IMR-90 (cell line): ENCODE results near the gene HMOX2. TPM values are rescaled to one million over a fixed set of nuclear protein-coding genes. Genes with fewer than 3 reads are reported as not detected.

ENCODE experiments used
- ATAC-seq: fragments of 200-7000 bp; cut with Tn5 transposase; 2 replicates; pipeline ENCODE4 v1.9.1; 2020; ENCODE audit warnings: low read depth, mild to moderate bottlenecking, moderate library complexity
- BruUV-seq: library from RNA; stranded (reverse); fragments of 400-500 nt; replicated peaks from 2 replicates; lab custom pipeline; 2021; lab: Mats Ljungman, UMichigan
- CTCF ChIA-PET: fragments of 300-600 bp; formaldehyde crosslinking; extraction: SDS; loops from one replicate; lab custom pipeline; 2021; ENCODE audit warnings: antibody characterized with exemption; lab: Yijun Ruan, JAX
- POLR2A ChIA-PET: fragments of 300-600 bp; sonication (Branson Sonifier 250); formaldehyde crosslinking; loops from one replicate; lab custom pipeline; 2022; ENCODE audit warnings: antibody characterized with exemption; ENCODE audit not compliant: unreplicated experiment; lab: Charles Lee
- DNase-seq: peaks from one replicate; pipeline ENCODE4 v3.0.0; 2013
- H2AFZ ChIP-seq: replicated peaks from 2 replicates; pipeline ENCODE3; 2013; ENCODE audit warnings: low read length, mild to moderate bottlenecking; ENCODE audit not compliant: poor library complexity
- H2AK5ac ChIP-seq: 2 replicates; pipeline ENCODE4 v1.6.1; 2013; ENCODE audit warnings: low read depth, low read length, inconsistent platforms
- H2AK9ac ChIP-seq: replicated peaks from 2 replicates; pipeline ENCODE3; 2013; ENCODE audit warnings: mild to moderate bottlenecking, low read depth, low read length, moderate library complexity; ENCODE audit not compliant: poor library complexity
- H2BK120ac ChIP-seq: 2 replicates; pipeline ENCODE4 v1.6.1; 2013; ENCODE audit warnings: low read depth, low read length, inconsistent platforms
- H2BK15ac ChIP-seq: 3 replicates; pipeline ENCODE4 v1.6.1; 2013; ENCODE audit warnings: low read depth, low read length, inconsistent platforms
- H2BK20ac ChIP-seq: 2 replicates; pipeline ENCODE4 v1.6.1; 2013; ENCODE audit warnings: low read depth, mild to moderate bottlenecking, inconsistent platforms, low read length, moderate library complexity
- H2BK5ac ChIP-seq: 2 replicates; pipeline ENCODE4 v1.6.1; 2013; ENCODE audit warnings: mild to moderate bottlenecking, low read depth, low read length, inconsistent platforms; ENCODE audit not compliant: poor library complexity, severe bottlenecking
- H3K14ac ChIP-seq: replicated peaks from 2 replicates; pipeline ENCODE4 v1.6.1; 2013; ENCODE audit warnings: low read depth, low read length, inconsistent platforms
- H3K18ac ChIP-seq: 2 replicates; pipeline ENCODE4 v1.6.1; 2013; ENCODE audit warnings: low read depth, low read length, control low read depth
- H3K23ac ChIP-seq: 2 replicates; pipeline ENCODE4 v1.6.1; 2013; ENCODE audit warnings: low read depth, low read length, inconsistent platforms
- H3K27ac ChIP-seq: 2 replicates; pipeline ENCODE4 v1.5.1; 2013; ENCODE audit warnings: mild to moderate bottlenecking, control low read depth, low read length; ENCODE audit not compliant: insufficient read depth
- H3K27me3 ChIP-seq: 2 replicates; pipeline ENCODE4 v1.6.1; 2013; ENCODE audit warnings: low read length; ENCODE audit not compliant: control insufficient read depth, insufficient read depth
- H3K36me3 ChIP-seq: 2 replicates; pipeline ENCODE4 v1.6.1; 2013; ENCODE audit warnings: low read length, mixed read lengths; ENCODE audit not compliant: control insufficient read depth, insufficient read depth
- H3K4ac ChIP-seq: 2 replicates; pipeline ENCODE4 v1.6.1; 2013; ENCODE audit warnings: low read depth, low read length, inconsistent platforms
- H3K4me1 ChIP-seq: 2 replicates; pipeline ENCODE4 v1.6.1; 2013; ENCODE audit warnings: low read length, mixed read lengths; ENCODE audit not compliant: control insufficient read depth, insufficient read depth
- H3K4me2 ChIP-seq: 2 replicates; pipeline ENCODE4 v1.6.1; 2013; ENCODE audit warnings: low read depth, mild to moderate bottlenecking, control low read depth, low read length, moderate library complexity
- H3K4me3 ChIP-seq: 2 replicates; pipeline ENCODE4 v1.5.1; 2013; ENCODE audit warnings: low read depth, mild to moderate bottlenecking, control low read depth, low read length, moderate library complexity; ENCODE audit not compliant: insufficient read depth
- H3K56ac ChIP-seq: 2 replicates; pipeline ENCODE4 v1.6.1; 2013; ENCODE audit warnings: low read length, inconsistent platforms; ENCODE audit not compliant: insufficient read depth; ENCODE audit errors: extremely low read depth
- H3K79me1 ChIP-seq, 2 experiments: 2 replicates each; pipeline ENCODE4 v1.6.1; 2013; ENCODE audit warnings: low read length in 2 of 2, inconsistent platforms in 1 of 2, low read depth in 1 of 2
- H3K9ac ChIP-seq: 2 replicates; pipeline ENCODE4 v1.6.1; 2013; ENCODE audit warnings: low read depth, low read length, control low read depth
- H3K9me1 ChIP-seq: 2 replicates; pipeline ENCODE4 v1.6.1; 2013; ENCODE audit warnings: low read length, inconsistent platforms; ENCODE audit not compliant: insufficient read depth
- H3K9me3 ChIP-seq: 2 replicates; pipeline ENCODE4 v1.6.1; 2013; ENCODE audit warnings: low read length; ENCODE audit not compliant: control insufficient read depth, insufficient read depth
- H4K20me1 ChIP-seq: 2 replicates; pipeline ENCODE4 v1.6.1; 2013; ENCODE audit warnings: low read length, inconsistent platforms; ENCODE audit not compliant: insufficient read depth
- H4K5ac ChIP-seq: 2 replicates; pipeline ENCODE4 v1.6.1; 2013; ENCODE audit warnings: mild to moderate bottlenecking, low read depth, low read length, control low read depth
- H4K8ac ChIP-seq, 2 experiments: 2 replicates each; pipeline ENCODE4 v1.6.1; 2013; ENCODE audit warnings: low read depth in 2 of 2, low read length in 2 of 2, control low read depth in 1 of 2, inconsistent platforms in 1 of 2
- H4K91ac ChIP-seq: 2 replicates; pipeline ENCODE4 v1.6.1; 2013; ENCODE audit warnings: low read depth, low read length, inconsistent platforms; ENCODE audit not compliant: insufficient read depth
- CEBPB ChIP-seq: IDR thresholded peaks from 2 replicates; pipeline ENCODE4 v1.6.1; 2012; ENCODE audit warnings: low read depth, low read length, improper control_type of control experiment
- FOS ChIP-seq: fragments of 150-350 bp; IDR thresholded peaks from 2 replicates; pipeline ENCODE4 v1.6.1; 2016; ENCODE audit warnings: low read depth, low read length
- POLR2A ChIP-seq: IDR thresholded peaks from 2 replicates; pipeline ENCODE4 v1.6.1; 2012; ENCODE audit warnings: mild to moderate bottlenecking, low read depth, low read length
- RAD21 ChIP-seq: IDR thresholded peaks from 2 replicates; pipeline ENCODE4 v1.6.1; 2012; ENCODE audit warnings: low read length, improper control_type of control experiment
- SMC3 ChIP-seq: fragments of 150-350 bp; IDR thresholded peaks from 2 replicates; pipeline ENCODE4 v1.6.1; 2016; ENCODE audit warnings: low read depth, mild to moderate bottlenecking, antibody characterized with exemption, low read length, moderate library complexity
- WGBS, 2 experiments: methylation state at CpG; one replicate each; pipeline versions ENCODE4 v1.1.5 to v1.1.7; 2013; ENCODE audit warnings: missing lambda C conversion rate in 2 of 2; ENCODE audit not compliant: insufficient read length in 1 of 2; ENCODE audit errors: extremely low coverage in 2 of 2; 5-methylcytosine and 5-hydroxymethylcytosine counted together
- dilution Hi-C: fragments of 300-500 bp; cut with HindIII; formaldehyde crosslinking; loops from one replicate; pipeline ENCODE4 v1.14.3; 2018; ENCODE audit warnings: low sequenced_read_pairs; ENCODE audit not compliant: unreplicated experiment
- in situ Hi-C: fragments of 300-500 bp; cut with MboI; formaldehyde crosslinking; loops from 3 replicates; pipeline ENCODE4 v1.14.3; 2019; ENCODE audit warnings: low sequenced_read_pairs, inconsistent platforms, mixed read lengths
- intact Hi-C: fragments of 100-400 bp; cut with micrococcal nuclease; formaldehyde crosslinking; loops from 2 replicates; pipeline ENCODE4 v1.10.0; 2022
- polyA plus RNA-seq, 3 experiments: library from polyadenylated mRNA; depleted of rRNA; stranded (reverse); fragments of >200 nt; gene quantifications; 2 replicates each; pipeline ENCODE4 v1.2.3, GENCODE V29; 2012; ENCODE audit warnings: low replicate concordance in 1 of 3
- total RNA-seq: library from RNA; depleted of rRNA; stranded (reverse); fragments of >200 nt; gene quantifications from 2 replicates; pipeline ENCODE4 v1.2.3, GENCODE V29; 2012
- TF ChIP-seq, protein P1 (sequence below): conservative IDR thresholded peaks from 2 replicates; pipeline ENCODE4 v1.5.1; 2012; ENCODE audit warnings: mild to moderate bottlenecking, low read depth, low read length, improper control_type of control experiment

The HMOX2 gene
- total and polyA plus RNA-seq, 2 of the 4 experiments (the other 2 are of a cell fraction) = 93.9 to 98.8 TPM

DNA sequence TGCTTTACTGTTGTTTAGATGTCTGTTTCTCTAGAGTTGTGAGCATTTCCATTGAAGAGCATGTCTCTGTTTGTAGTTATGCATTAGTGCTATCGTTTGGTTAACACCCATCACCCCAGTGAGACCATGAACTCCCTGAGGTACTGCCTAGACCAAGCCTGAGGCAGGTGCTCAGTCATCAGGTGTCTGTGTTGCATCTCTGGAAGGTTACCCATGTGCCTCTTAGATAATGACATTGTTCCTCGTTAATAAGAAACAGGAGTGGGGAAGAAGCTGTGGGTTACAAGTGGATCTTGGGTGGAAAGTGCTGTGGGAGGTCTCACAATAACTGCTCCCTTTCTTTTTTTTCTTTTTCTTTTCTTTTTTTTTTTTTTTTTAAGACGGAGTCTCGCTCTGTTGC lies 32.2 kb upstream of the HMOX2 start:
- Histone ChIP-seq H3K14ac (no peak overlapping the region), H2BK120ac (no peak overlapping the region), H3K4me1 (no peaks in the 10 kb centered on the region), H4K20me1 (no peaks in the 10 kb centered on the region), H2BK5ac (no peak overlapping the region), H3K9ac (no peak overlapping the region), H3K36me3 (peaks cover 60% of the 10 kb centered on the region), H2AFZ (no peak overlapping the region), H2BK20ac (no peak overlapping the region), H3K4me3 (no peak overlapping the region), H3K9me1 (no peaks in the 10 kb centered on the region), H4K91ac (no peak overlapping the region), H3K23ac (no peak overlapping the region), H4K5ac (no peak overlapping the region), H3K79me1 (peaks cover 9 to 11% of the 10 kb centered on the region in 2 experiments; a peak in 2 of 4 replicates), H3K56ac (no peak overlapping the region), H2AK9ac (no peak overlapping the region), H3K9me3 (no peaks in the 10 kb centered on the region), H4K8ac (no peak overlapping the region), H2AK5ac (no peak overlapping the region), H3K4ac (no peak overlapping the region), H3K27ac (no peak overlapping the region), H3K18ac (no peak overlapping the region), H2BK15ac (no peak overlapping the region), H3K27me3 (no peaks in the 10 kb centered on the region), H3K4me2 (no peak overlapping the region)
- ChIA-PET POLR2A (no interaction called here), CTCF (no interaction called here)
- TF ChIP-seq, protein P1, sequence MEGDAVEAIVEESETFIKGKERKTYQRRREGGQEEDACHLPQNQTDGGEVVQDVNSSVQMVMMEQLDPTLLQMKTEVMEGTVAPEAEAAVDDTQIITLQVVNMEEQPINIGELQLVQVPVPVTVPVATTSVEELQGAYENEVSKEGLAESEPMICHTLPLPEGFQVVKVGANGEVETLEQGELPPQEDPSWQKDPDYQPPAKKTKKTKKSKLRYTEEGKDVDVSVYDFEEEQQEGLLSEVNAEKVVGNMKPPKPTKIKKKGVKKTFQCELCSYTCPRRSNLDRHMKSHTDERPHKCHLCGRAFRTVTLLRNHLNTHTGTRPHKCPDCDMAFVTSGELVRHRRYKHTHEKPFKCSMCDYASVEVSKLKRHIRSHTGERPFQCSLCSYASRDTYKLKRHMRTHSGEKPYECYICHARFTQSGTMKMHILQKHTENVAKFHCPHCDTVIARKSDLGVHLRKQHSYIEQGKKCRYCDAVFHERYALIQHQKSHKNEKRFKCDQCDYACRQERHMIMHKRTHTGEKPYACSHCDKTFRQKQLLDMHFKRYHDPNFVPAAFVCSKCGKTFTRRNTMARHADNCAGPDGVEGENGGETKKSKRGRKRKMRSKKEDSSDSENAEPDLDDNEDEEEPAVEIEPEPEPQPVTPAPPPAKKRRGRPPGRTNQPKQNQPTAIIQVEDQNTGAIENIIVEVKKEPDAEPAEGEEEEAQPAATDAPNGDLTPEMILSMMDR = no peak
- no peak for TF ChIP-seq FOS
- no peak for TF ChIP-seq CEBPB
- no peak for TF ChIP-seq SMC3
- TF ChIP-seq RAD21 = no peak
- no peak for TF ChIP-seq POLR2A
- DNase-seq = no peak
- no CpG with 5 or more reads among the region's 4 CpGs for WGBS, 2 experiments
- BruUV-seq = no TSS peak
- ATAC-seq = no peak
- in situ Hi-C loops = no loop called here
- dilution Hi-C loops = no loop called here
- intact Hi-C loops = no loop called here
